GM13976 (cell line): ENCODE results near the gene HEMK1.
A peak's percentile ranks its signal among the peaks of the same experiment; 100 is the strongest.

Experiments used
- DNase-seq: peaks from one replicate; pipeline ENCODE4 v3.0.0; 2012; ENCODE audit warnings: low spot score
- CTCF ChIP-seq: IDR thresholded peaks from 2 replicates; pipeline ENCODE4 v1.5.1; 2012; ENCODE audit warnings: borderline replicate concordance, mild to moderate bottlenecking; ENCODE audit not compliant: insufficient read depth; ENCODE audit errors: extremely low read depth, missing control alignments, control extremely low read depth
- in situ Hi-C: fragments of 300-500 bp; cut with MboI; formaldehyde crosslinking; loops from one replicate; pipeline ENCODE4 v1.12.0; 2022; ENCODE audit warnings: low sequenced_read_pairs, mixed read lengths, inconsistent platforms; ENCODE audit not compliant: unreplicated experiment

Gene HEMK1

GRCh38 chr3:50587373-50587772 is 18.1 kb downstream of the HEMK1 start:
- in situ Hi-C loops: no loop called here
- no peak for TF ChIP-seq CTCF
- DNase-seq: no peak

GRCh38 chr3:50587806-50588758 is 18.8 kb downstream of the HEMK1 start:
- TF ChIP-seq CTCF: no peak
- in situ Hi-C loops: no loop called here
- DNase-seq: peak; percentile 57

DNA sequence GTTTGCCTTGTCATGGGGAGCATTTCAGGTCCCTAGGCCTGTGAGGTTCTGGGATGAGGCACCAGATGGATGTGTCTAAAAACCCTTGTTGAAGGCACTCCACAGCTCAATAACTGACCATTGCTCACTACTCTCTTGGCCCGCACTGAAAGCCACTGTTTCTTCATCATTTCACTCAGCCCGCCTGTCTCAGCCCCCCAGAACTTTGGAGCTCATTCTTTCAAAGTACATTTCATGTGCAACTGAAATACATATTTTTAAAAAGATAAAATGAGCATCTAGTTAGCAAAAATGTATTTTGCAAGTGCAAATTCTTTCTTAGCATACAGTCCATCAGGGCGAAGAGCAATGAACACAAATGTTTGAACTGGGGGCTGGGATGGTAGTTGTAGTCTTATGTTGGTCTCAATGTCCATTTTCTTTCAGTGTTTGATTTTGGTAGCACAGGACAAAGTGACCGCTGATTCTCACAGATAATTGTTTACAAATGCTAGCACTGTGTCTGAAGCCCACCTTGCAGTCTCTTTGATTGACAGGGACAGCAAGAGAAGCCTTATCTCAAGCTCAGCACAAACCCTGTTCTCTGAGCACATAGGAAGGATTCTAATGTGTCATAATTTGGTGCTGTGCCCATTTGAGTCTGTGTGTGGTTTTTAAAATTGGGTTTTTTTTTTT is 19.6 kb downstream of the HEMK1 start:
- in situ Hi-C loops: no loop called here
- DNase-seq: no peak
- no peak for TF ChIP-seq CTCF

DNA sequence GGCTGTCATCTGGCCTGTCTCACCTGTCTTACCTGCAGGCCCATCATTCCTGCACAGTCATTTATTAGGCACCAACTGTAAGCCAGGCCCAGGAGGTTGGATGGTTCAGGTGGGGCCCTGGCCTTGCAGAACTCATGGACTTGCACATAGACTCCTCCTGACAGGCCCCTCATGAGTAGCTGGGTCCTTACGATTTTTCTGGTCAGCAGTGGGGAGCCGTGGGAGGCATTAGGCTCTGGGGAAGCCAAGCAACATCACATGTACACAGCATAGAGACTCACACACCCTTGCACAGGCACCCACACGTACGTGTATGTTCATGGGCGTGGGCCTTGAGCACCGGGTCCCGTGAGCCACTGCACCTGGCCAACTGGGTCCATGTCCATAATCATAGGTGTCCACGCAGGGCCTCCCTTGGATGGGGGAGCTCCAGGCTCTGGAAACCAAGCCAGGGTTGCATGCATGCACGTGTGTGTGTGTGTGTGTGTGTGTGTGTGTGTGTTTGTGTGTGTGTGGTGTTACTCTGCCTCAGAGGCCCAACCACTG is 21.9 kb downstream of the HEMK1 start:
- in situ Hi-C loops: no loop called here
- no peak for DNase-seq
- TF ChIP-seq CTCF: no peak

- in situ Hi-C loops: no loop called here
- no peak for DNase-seq
Measured at GRCh38 chr3:50592568-50592967, 23.2 kb downstream of the HEMK1 start.

More at GRCh38 chr3:50592568-50592967, 23.2 kb downstream of the HEMK1 start:
- TF ChIP-seq CTCF: no peak
